Measurements from ENCODE around the gene MYO5B.

MYO5B gene

GRCh38 chr18:50006470-50007046 lies 188.4 kb downstream of the MYO5B start:
- DNase-seq: no peak

GRCh38 chr18:50004013-50004412 lies 190.9 kb downstream of the MYO5B start:
- DNase-seq: no peak

DNA sequence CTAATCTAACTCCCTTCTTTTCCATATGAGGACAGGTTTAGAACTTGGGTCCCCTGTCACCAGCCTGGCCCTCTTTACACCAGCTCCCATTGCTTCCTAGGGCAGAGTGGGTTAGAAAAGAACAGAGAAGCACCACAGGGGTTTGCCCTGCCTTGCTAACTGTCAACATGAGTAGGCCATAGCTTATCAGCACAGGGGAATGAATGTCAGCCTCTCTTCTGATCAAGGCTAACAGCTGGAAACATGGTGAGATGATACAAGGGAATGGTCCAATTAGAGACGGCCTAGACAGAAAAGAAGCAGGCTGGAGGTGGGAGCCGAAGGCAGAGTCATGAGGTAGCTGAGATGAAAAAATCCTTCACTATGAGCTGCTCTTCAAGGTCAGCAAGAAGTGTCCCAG lies 192.2 kb downstream of the MYO5B start:
- DNase-seq: no peak

DNA sequence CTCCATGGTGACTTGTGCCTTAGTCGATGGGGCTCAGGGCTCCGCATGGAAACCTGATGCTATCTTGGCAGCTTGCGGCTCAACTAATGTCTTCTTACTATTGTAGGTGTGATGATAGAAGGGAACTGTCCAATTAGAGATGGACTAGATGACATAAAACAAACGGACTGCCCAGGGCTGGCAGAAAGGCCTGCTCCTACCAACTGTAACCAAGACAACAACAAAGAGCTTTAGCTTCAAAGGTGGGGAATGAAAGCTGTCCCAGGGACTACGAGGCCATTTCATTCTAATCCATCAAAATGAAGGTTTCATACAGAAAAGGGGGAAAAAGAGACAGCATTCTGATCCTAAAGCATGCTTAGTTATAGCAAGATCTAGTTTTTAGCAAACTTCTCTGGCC lies 194.7 kb downstream of the MYO5B start:
- DNase-seq: no peak

GRCh38 chr18:49999128-49999527 lies 195.8 kb downstream of the MYO5B start:
- DNase-seq: no peak

DNA sequence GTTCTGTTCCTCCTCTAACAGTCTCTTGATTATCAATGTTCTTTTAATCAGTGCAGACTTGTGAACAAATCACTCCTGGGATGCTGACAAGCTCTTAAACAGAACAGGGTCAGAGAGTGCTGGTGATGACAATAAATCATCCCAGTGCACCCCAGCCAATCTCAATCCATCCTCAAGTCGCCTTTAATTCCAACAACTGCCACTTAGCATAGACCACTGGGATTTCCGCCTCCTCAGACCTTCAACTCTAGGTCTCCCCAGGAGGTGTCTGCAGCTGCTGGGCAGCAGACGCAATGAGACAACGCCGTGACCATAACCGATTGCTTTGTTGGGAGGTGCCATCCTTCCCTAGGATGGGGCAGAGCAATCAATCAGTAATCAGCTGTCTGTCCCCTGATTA lies 197.4 kb downstream of the MYO5B start:
- DNase-seq: no peak

DNA sequence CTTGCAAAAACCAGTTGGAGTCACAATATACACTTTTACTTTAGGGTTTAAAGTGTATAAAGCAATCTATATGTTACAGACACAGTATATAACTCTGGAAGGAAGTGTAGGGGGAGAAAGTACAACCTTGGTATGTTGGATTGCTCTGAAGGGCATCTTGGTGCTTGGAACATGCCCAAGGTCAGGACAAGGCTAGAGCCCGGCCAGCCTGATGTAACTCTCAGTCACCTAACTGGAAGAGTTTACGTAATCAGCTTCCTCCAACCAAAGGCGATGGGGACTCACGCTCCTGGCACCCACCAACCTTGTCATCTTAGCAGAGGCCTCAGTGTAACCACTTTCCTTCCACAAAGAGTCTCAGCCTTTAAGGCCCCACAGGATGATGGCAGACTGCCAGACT lies 200.5 kb downstream of the MYO5B start:
- no peak for DNase-seq

DNA sequence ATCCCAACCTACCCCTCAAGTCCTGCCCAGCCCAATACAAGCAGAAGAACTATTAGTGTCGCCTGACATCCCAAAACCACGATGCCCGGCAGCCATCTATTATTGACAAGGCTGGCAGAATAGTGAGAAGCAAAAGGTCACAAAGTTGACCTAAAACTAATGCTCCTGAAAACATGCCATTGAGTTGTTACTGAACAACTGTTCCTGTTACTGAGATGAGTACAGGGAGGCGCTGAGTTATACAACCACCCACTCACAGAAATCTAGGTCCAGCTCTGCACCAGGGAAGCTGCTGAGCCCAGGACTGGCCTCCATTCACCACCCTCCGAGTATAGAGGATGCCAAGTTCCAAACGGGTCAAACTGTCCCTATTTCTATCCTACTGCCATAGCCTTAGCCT lies 201.6 kb downstream of the MYO5B start:
- no peak for DNase-seq

DNA sequence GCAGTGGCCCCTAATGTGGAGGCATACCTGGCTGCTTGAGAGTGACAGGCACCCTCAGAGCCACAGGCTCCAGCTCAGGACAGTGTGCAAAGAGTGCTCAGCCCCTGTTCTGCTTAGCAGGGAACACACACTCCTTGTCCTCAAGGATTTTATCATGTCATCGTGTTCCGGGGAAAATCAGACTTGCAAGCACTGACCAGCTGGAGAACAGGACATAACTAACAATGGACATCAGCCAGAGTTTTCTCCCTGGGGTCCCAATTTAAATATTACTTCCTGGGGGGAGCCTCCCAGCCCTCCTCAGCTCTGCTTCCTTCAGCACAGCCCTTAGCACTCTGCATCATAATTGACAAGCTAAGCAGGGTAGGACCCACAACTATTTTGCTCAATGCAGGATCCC lies 206.2 kb downstream of the MYO5B start:
- DNase-seq: no peak

DNA sequence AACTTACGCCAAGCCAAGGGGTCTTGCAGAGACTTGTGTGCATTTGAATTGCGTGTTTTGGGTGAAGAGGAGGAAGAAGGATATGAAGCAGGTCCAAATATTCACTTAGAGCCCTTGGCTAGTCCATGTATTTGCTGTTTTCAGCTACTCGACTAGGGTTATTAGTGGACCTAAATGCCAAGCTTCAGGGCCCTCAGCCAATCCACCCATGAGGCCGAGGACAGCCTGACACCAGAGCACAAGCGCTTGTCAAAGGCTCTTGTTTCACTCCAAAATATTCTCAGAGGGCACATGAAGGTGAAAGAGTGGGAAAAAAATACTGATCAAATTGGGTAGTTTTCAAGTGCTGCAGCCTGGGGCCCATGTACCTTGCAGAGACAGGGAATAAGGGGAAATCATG lies 206.8 kb downstream of the MYO5B start:
- DNase-seq: no peak

DNA sequence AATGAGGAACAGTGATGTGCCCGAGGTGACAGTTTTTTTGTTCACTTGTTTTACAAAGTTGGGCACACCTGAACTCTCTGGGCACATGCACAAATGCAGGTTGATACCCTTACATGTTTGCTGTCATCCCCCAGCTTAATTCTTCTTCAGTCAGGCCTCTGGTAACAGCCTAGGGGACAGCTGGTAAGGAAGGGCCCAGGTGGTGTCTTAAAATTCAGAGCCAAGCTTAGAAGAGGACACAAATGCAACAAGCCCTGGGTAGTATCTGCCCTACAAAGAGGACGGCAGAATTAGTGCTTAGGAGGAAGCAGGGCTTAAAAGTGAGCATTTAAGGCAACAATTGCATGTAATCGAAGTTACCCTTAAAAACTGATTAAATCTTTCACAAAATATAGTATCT lies 209.7 kb downstream of the MYO5B start:
- DNase-seq: no peak

- DNase-seq: no peak
These were observed 214.1 kb downstream of the MYO5B start for GRCh38 chr18:49980896-49981295.

GRCh38 chr18:49976795-49977560 lies 218.0 kb downstream of the MYO5B start:
- no peak for DNase-seq

DNA sequence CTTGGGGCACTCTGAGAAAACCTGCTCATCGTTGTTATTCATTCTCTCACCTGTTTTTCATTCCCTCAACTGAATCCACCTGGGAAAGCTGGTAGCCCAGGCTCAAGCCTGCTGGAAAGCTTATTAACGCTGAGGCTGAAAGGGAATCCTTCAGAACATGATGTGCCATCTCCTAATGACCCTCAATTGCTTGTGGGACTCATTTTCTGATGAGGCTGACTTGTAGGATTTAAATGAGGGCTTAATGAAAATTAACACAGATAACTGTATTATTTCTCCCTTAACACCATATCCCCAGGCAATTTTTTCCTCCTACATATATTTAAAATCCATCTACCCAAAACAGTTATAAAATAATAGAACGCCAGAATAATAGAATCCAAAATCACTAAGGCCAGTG lies 218.9 kb downstream of the MYO5B start:
- no peak for DNase-seq

GRCh38 chr18:49974079-49974478 lies 220.9 kb downstream of the MYO5B start:
- DNase-seq: no peak

DNA sequence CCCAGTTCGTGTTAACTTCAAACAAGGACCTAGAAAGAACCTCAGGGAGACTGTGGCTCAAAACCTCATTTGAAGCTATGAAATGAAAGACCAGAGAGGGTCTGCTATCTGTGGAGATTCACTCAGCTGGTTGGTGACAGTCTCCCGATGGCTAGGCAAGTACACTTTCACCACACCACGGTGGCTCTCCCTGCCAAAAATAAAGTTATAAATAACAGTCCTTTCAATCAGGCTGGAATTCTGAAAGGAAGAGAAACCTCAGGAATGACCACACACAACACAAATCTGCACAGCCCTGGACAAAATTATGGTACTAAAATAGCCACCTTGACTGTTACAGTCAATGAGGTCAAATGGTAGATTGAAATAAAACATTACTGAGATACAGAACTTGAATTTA lies 221.4 kb downstream of the MYO5B start:
- DNase-seq: no peak

DNA sequence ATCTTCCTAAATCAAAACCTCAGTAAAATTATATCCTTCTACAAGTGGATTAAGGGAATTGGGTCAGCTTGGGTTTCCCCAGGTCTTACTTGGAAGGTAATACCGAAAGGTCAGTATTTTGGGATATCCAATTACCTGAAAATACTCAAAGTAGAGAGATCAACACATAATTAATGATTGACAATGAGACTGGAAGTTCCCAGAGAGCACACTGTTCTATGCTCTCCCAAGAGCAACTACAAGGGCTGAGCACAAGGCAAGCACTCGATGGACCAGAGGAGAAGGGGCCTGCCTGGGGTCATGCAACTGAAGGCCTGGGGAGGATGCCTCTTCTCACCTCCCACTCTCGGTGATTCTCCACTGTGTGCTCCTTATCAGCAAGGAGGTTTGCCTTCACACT lies 222.4 kb downstream of the MYO5B start:
- DNase-seq: no peak

- no peak for DNase-seq
These were observed 223.5 kb downstream of the MYO5B start for GRCh38 chr18:49971462-49971861.

GRCh38 chr18:49970319-49970718 lies 224.6 kb downstream of the MYO5B start:
- DNase-seq: no peak

DNA sequence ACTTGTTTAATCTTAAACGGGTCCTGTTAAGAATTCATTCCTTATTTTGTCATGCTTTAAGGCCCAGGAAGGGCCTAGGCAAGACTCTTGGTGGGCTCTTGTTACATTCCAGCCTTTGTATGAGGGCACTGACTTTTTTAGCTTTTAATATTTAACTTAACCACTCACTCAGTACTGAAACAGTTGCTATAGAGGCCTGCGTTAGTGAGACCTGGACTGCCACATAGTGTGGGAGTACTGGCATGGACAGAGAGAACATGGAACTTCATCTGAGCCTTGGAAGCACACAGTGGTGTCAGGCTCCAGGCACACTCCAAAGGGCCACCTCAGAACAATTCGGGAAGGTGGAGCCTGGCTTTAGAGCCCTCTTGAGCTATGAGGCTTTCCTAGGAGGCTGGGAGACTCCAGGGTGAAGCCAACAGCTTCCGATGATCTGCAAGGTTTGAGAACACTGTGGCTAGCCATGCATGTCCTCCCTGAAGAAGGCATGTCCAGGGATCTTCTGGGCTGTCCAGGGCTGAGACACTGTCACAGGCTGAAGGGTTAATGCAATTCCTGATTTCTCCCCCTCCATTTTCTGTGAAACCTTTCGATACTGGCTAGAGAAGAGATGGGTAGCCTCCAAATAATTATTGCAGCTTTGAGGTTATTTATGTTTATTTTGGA lies 226.2 kb downstream of the MYO5B start:
- no peak for DNase-seq

GRCh38 chr18:49967636-49968313 lies 227.2 kb downstream of the MYO5B start:
- DNase-seq: no peak

DNA sequence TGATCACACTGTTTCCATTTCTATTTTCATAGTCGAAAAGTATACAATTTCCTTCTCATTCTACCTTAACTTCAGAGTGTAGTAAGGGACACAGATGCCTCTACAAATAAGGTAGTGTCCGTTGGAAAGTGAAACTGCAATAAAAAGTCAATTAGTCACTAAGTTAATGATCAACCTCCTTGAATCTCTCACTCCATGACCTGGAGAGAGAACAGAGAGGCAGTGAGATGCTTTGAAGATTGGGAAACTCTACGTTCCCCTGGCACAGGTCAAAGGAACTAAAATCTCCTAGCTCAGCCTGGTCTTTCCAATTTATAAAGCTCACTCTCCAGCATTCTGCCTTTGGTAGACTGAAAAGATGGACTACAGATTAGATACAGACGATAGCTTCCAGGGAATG lies 227.8 kb downstream of the MYO5B start:
- no peak for DNase-seq

- DNase-seq: no peak
These were observed 228.9 kb downstream of the MYO5B start for GRCh38 chr18:49966090-49966489.

- no peak for DNase-seq
These were observed 231.7 kb downstream of the MYO5B start for GRCh38 chr18:49963217-49963616.

Data from suppressor macrophage treated with lipopolysaccharide for 4 hours (primary cell).